OCI-LY1 (cell line): ENCODE results near the gene CDK5RAP3.
"Not testable (repeated sequence)": the region's sequence is repeated elsewhere in the genome, so short reads cannot be mapped to it uniquely, and the experiment has no call there.

ENCODE experiments used
- H2AFZ ChIP-seq: fragments of 200-600 bp; sonication (generic), shearing (Covaris generic); 2 replicates; pipeline ENCODE4 v1.6.0; 2014; ENCODE audit warnings: antibody characterized with exemption, mild to moderate bottlenecking, low read length
- H3F3A ChIP-seq: fragments of 200-600 bp; sonication (generic), shearing (Covaris generic); 2 replicates; pipeline ENCODE4 v1.6.0; 2014; ENCODE audit warnings: mild to moderate bottlenecking, antibody characterized with exemption, low read length, moderate library complexity; ENCODE audit not compliant: insufficient read depth
- H3K27ac ChIP-seq: fragments of 200-600 bp; sonication (generic); 2 replicates; pipeline ENCODE4 v1.5.1; 2014; ENCODE audit warnings: low read length, mixed run types, mild to moderate bottlenecking, low read depth; ENCODE audit not compliant: poor library complexity, severe bottlenecking
- H3K27me3 ChIP-seq: fragments of 200-600 bp; sonication (generic); 2 replicates; pipeline ENCODE4 v1.6.0; 2014; ENCODE audit warnings: antibody characterized with exemption, mild to moderate bottlenecking, low read length, moderate library complexity; ENCODE audit not compliant: insufficient read depth
- H3K36me3 ChIP-seq: fragments of 200-600 bp; sonication (generic); 2 replicates; pipeline ENCODE4 v1.6.1; 2014; ENCODE audit warnings: mild to moderate bottlenecking, antibody characterized with exemption, low read length, moderate library complexity, mixed read lengths; ENCODE audit not compliant: insufficient read depth
- H3K4me1 ChIP-seq: fragments of 200-600 bp; sonication (generic); 2 replicates; pipeline ENCODE4 v1.5.1; 2014; ENCODE audit warnings: mild to moderate bottlenecking, low read length, moderate library complexity; ENCODE audit not compliant: insufficient read depth, severe bottlenecking
- H3K4me2 ChIP-seq: fragments of 200-600 bp; sonication (generic), shearing (Covaris generic); 2 replicates; pipeline ENCODE4 v1.6.1; 2014; ENCODE audit warnings: low read length
- H3K4me3 ChIP-seq: fragments of 200-600 bp; sonication (generic); 2 replicates; pipeline ENCODE4 v1.5.1; 2014; ENCODE audit warnings: low read length, low read depth, mild to moderate bottlenecking, mixed read lengths; ENCODE audit not compliant: poor library complexity, severe bottlenecking
- H3K79me2 ChIP-seq: fragments of 200-600 bp; shearing (Covaris generic); 2 replicates; pipeline ENCODE4 v1.6.1; 2016; ENCODE audit warnings: mixed run types, low read length, mixed read lengths; ENCODE audit not compliant: insufficient read depth
- H3K9ac ChIP-seq: fragments of 200-600 bp; sonication (generic), shearing (Covaris generic); 2 replicates; pipeline ENCODE4 v1.6.1; 2014; ENCODE audit warnings: mild to moderate bottlenecking, low read length, mixed read lengths
- H3K9me2 ChIP-seq: fragments of 200-600 bp; sonication (generic), shearing (Covaris generic); 2 replicates; pipeline ENCODE4 v1.6.1; 2014; ENCODE audit warnings: low read depth, mild to moderate bottlenecking, low read length, mixed read lengths
- H3K9me3 ChIP-seq: fragments of 200-600 bp; shearing (Covaris generic); 2 replicates; pipeline ENCODE4 v1.6.1; 2014; ENCODE audit warnings: low read length, mixed read lengths
- H4K20me1 ChIP-seq: fragments of 200-600 bp; sonication (generic), shearing (Covaris generic); 2 replicates; pipeline ENCODE4 v1.6.0; 2016; ENCODE audit warnings: mild to moderate bottlenecking, low read length; ENCODE audit not compliant: insufficient read depth
- CTCF ChIP-seq: fragments of 200-600 bp; sonication (generic), shearing (Covaris generic); IDR thresholded peaks from 2 replicates; pipeline ENCODE4 v1.5.1; 2017; ENCODE audit warnings: mild to moderate bottlenecking, antibody characterized with exemption, low read length, moderate library complexity, mixed read lengths
- EZH2 ChIP-seq: fragments of 200-600 bp; sonication (generic), shearing (Covaris generic); IDR thresholded peaks from 2 replicates; pipeline ENCODE4 v1.8.0; 2017; ENCODE audit warnings: borderline replicate concordance, mixed run types, mild to moderate bottlenecking, antibody characterized with exemption, low read length, moderate library complexity, mixed read lengths

The CDK5RAP3 gene

GRCh38 chr17:47983492-47984223, 12.7 kb downstream of the CDK5RAP3 start:
- TF ChIP-seq CTCF (no peak), EZH2 (no peak)
- Histone ChIP-seq H4K20me1 (no peaks in the 10 kb centered on the region), H3K4me2 (no peak overlapping the region), H3F3A (no peaks in the 10 kb centered on the region), H3K27ac (no peak overlapping the region), H3K79me2 (no peaks in the 10 kb centered on the region), H3K9ac (no peak overlapping the region), H3K4me1 (no peaks in the 10 kb centered on the region), H2AFZ (no peak overlapping the region), H3K9me2 (no peaks in the 10 kb centered on the region), H3K36me3 (peaks cover 61% of the 10 kb centered on the region), H3K9me3 (no peaks in the 10 kb centered on the region), H3K4me3 (no peak overlapping the region), H3K27me3 (no peaks in the 10 kb centered on the region)

GRCh38 chr17:47986520-47986919, 15.6 kb downstream of the CDK5RAP3 start:
- Histone ChIP-seq H3F3A (no peaks in the 10 kb centered on the region), H3K27me3 (no peaks in the 10 kb centered on the region), H3K4me2 (no peak overlapping the region), H2AFZ (no peak overlapping the region), H3K9ac (no peak overlapping the region), H3K4me3 (no peak overlapping the region), H3K79me2 (no peaks in the 10 kb centered on the region), H3K36me3 (peaks cover 32% of the 10 kb centered on the region), H3K4me1 (no peaks in the 10 kb centered on the region), H4K20me1 (no peaks in the 10 kb centered on the region), H3K9me3 (no peaks in the 10 kb centered on the region), H3K9me2 (no peaks in the 10 kb centered on the region), H3K27ac (no peak overlapping the region)
- TF ChIP-seq CTCF: no peak
- no peak for TF ChIP-seq EZH2

GRCh38 chr17:47987240-47987835, 16.4 kb downstream of the CDK5RAP3 start:
- no peak overlapping the region for H3K4me2 ChIP-seq
- H3K27ac ChIP-seq: no peak overlapping the region
- H3K4me1 ChIP-seq: no peaks in the 10 kb centered on the region
- H3K36me3 ChIP-seq: peaks cover 24% of the 10 kb centered on the region
- no peak overlapping the region for H3K9ac ChIP-seq
- H2AFZ ChIP-seq: no peak overlapping the region
- H3K27me3 ChIP-seq: no peaks in the 10 kb centered on the region
- no peaks in the 10 kb centered on the region for H3K9me2 ChIP-seq
- no peaks in the 10 kb centered on the region for H3K79me2 ChIP-seq
- no peak for TF ChIP-seq CTCF
- no peak for TF ChIP-seq EZH2
- H3F3A ChIP-seq: no peaks in the 10 kb centered on the region
- no peak overlapping the region for H3K4me3 ChIP-seq
- no peaks in the 10 kb centered on the region for H3K9me3 ChIP-seq
- H4K20me1 ChIP-seq: no peaks in the 10 kb centered on the region

- H3K79me2 ChIP-seq, H2AFZ ChIP-seq, H3K9me3 ChIP-seq, H3K9ac ChIP-seq, H3K9me2 ChIP-seq, H3F3A ChIP-seq, H3K27ac ChIP-seq, H3K4me3 ChIP-seq, H3K27me3 ChIP-seq, H3K4me2 ChIP-seq, H4K20me1 ChIP-seq, H3K4me1 ChIP-seq: not testable (repeated sequence)
- H3K36me3 ChIP-seq: peaks cover 13% of the 10 kb centered on the region
Observed at GRCh38 chr17:47988445-47988844, 17.5 kb downstream of the CDK5RAP3 start.
